ENCODE measurements around the gene KLB.
A peak's percentile ranks its signal among the peaks of the same experiment; 100 is the strongest.

KLB gene

DNA sequence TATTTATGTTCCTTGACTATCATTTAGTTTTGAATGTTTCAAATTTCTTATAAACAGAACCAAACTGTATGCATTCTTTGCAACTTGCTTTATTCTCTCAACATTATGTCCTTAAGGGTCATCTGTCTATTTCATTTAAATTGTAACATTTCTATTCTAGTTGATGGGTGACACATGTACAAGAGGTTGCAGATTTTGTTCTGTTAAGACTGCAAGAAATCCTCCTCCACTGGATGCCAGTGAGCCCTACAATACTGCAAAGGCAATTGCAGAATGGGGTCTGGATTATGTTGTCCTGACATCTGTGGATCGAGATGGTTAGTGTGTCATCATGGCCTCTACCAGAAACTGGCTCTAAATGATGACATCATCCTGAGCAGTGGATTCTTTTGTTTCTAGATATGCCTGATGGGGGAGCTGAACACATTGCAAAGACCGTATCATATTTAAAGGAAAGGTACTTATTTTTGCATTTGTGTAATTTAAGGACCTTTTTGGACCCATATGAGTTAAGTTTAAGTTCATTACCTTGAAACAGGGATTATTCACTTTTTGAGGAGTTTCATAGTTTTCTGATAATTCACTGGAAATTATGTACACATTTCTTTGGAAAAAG is 58.3 kb downstream of the KLB start:
- peak; percentile 28 for DNase-seq (ENCODE audit: low read depth, low spot score)

GRCh38 chr4:39466747-39467146 is 60.0 kb downstream of the KLB start:
- DNase-seq (ENCODE audit: low read depth, low spot score) = no peak

GRCh38 chr4:39467464-39467863 is 60.7 kb downstream of the KLB start:
- DNase-seq (ENCODE audit: low read depth, low spot score) = no peak

GRCh38 chr4:39469429-39470077 is 62.8 kb downstream of the KLB start:
- peak; percentile 71 for DNase-seq (ENCODE audit: low read depth, low spot score)

GRCh38 chr4:39470402-39470801 is 63.7 kb downstream of the KLB start:
- no peak for DNase-seq (ENCODE audit: low read depth, low spot score)

DNA sequence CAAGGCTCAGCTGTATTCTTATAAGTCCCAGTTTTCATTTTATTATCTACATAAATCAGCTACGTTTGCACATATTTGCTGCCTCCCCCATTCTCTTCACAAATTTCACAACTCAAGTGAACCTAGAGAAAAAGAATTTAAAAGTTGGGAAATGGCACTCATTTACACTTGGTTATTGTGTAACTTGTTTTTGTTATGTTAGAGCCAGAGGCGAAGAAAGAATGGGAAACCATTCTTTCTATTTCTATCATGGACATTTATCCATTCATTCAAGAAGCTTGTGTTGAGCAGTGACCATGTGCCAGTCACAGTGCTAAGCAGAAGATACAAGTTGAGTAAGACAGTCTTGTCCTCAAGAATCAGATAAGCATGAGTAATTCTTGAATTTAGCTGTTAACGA is 65.7 kb downstream of the KLB start:
- DNase-seq (ENCODE audit: low read depth, low spot score) = no peak

- no peak for DNase-seq (ENCODE audit: low read depth, low spot score)
Observed at GRCh38 chr4:39476187-39476895, 69.6 kb downstream of the KLB start.

GRCh38 chr4:39480251-39480650 is 73.5 kb downstream of the KLB start:
- DNase-seq (ENCODE audit: low read depth, low spot score) = no peak

- no peak for DNase-seq (ENCODE audit: low read depth, low spot score)
Observed at GRCh38 chr4:39480902-39481695, 74.4 kb downstream of the KLB start.

- no peak for DNase-seq (ENCODE audit: low read depth, low spot score)
Observed at GRCh38 chr4:39484582-39485272, 78.0 kb downstream of the KLB start.

DNA sequence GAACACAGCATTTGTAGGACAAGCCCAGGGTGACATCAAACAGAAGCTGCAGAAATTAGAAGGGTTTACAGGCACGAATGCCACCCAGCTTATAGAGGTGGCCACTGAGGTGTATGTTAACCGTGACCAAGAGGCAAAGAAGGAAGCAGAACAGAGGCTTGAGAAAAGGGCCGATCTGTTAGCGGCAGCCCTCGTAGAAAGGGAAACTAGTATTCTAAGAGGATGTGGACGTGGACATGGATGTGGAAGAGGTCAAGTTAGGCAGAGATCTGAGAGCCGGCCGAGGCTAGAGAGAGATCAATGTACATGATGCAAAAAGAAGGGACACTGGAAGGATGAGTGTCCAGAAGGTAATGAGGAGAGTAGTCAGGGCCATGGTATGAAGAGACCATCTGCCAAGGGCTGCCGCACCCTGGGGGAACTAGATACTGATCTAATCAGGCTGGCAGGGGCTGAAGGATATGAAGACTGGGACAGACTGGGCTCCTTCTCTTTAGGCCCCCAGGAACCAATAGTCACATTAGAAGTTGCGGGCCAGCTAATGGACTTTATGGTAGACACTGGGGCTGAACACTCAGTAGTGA is 79.6 kb downstream of the KLB start:
- DNase-seq (ENCODE audit: low read depth, low spot score) = no peak

DNA sequence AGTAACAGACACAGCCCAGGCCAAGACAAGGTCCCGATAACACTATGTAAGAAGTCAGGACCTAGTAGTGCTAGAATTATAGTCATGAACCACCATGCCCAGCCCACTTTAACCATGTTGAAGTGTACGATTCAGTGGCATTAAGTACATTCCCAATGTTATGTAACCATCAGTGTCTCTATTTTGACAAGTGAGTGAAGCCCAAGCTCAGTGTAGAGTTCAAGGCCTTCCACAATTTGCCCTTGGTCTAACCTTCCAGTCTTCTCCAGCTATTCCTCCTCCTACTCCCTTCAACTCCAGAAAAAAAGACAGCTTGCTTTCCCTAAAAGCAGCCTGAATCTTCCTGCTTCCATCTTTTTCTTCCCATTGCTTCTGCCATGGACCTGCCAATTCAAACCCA is 83.6 kb downstream of the KLB start:
- no peak for DNase-seq (ENCODE audit: low read depth, low spot score)

DNA sequence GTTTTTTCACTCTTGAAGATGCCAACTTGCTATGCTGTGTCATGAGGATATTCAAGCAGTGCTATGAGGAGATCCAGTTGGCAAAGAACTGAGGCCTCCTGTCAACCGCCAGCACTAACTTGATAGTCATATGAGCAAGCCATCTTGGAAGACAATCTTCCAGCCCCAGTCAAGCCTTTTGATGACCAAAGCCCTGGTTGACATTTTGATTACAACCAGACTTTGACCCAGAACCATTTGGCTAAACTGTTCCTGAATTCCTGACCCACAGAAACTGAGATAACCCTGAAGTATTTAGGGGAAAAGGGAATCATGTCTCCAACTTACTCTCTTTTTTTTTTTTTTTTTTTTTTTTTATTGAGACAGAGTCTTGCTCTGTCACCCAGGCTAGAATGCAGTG is 87.6 kb downstream of the KLB start:
- DNase-seq (ENCODE audit: low read depth, low spot score) = no peak

GRCh38 chr4:39495446-39496213 is 88.9 kb downstream of the KLB start:
- DNase-seq (ENCODE audit: low read depth, low spot score) = no peak

DNA sequence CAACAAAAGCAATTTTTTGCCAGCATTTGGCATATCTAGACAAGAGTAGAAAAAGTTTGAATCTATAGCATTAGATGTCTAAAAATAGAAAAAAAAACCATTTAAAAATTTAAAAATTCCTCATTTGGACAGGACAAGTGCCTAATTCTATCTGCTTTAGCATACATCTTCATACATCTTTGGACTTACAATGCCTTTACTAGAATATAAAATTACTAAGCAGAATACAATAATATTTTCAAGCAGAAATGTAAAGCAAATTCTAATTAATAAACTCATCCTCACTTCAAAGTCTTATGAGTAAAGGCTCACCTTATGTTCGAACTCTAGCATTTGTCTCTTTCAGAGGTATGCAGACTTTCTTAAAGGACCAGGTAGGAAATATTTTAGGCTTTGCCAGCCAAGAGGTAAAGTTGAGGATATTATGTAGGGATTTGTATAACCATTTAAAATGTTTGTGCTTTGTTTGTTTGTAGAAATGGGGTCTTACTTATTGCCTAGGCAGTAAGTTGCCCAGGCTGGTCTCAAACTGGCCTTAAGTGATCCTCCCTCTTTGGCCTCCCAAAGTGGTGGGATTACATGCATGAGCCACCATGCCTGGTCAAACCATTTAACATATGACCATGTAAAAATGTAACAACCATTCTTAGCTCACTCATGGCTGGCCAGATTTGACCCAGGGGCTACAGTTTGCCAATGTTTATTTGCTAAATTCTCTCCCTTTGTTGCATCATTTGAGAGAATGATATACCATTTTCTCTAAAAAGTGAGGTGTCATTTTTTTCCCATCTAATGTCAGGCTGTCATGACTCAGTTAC is 91.4 kb downstream of the KLB start:
- no peak for DNase-seq (ENCODE audit: low read depth, low spot score)

DNA sequence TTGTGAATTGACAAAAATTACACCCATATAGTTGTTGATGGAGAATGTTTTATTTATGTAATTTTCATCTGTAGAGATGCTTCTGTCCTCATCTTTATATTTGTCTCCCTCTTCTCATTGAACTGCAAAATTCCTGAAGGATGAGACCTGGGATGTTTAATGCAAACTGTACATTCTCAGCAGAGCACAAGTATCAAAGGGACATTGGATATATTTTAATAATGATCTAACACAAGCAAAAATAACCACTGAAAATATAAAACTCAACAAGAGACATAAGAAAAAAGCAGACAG is 91.9 kb downstream of the KLB start:
- DNase-seq (ENCODE audit: low read depth, low spot score) = no peak

All from smooth muscle cell of the brain vasculature (primary cell).